Measurements from ENCODE around the gene SERINC5.
"Not testable (repeated sequence)": the region's sequence is repeated elsewhere in the genome, so short reads cannot be mapped to it uniquely, and the experiment has no call there.

Gene SERINC5

GRCh38 chr5:80168388-80169028 lies 87.3 kb downstream of the SERINC5 start:
- no peak for DNase-seq (ENCODE audit: low read depth)

GRCh38 chr5:80165452-80165851 lies 90.4 kb downstream of the SERINC5 start:
- no peak for DNase-seq (ENCODE audit: low read depth)

- DNase-seq (ENCODE audit: low read depth): no peak
These were observed 94.7 kb downstream of the SERINC5 start for GRCh38 chr5:80161165-80161564.

DNA sequence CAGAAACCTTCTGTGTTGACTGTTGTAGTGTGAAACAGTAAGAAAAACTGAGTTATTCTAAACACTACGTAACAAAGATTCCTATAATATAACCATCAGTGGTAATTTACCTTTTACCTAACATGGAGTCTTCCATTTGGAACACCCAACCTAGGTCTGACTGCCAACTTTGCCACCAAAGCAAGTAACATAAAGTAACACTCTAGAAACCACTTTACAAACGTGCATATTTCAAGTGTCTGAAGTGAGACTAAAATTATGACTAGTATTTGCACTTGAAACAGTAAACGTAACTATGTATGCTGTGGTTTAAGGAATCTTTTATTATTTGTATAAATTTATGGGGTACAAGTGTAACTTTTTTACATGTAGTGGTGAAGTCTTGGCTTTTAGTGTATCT lies 95.6 kb downstream of the SERINC5 start:
- no peak for DNase-seq (ENCODE audit: low read depth)

DNA sequence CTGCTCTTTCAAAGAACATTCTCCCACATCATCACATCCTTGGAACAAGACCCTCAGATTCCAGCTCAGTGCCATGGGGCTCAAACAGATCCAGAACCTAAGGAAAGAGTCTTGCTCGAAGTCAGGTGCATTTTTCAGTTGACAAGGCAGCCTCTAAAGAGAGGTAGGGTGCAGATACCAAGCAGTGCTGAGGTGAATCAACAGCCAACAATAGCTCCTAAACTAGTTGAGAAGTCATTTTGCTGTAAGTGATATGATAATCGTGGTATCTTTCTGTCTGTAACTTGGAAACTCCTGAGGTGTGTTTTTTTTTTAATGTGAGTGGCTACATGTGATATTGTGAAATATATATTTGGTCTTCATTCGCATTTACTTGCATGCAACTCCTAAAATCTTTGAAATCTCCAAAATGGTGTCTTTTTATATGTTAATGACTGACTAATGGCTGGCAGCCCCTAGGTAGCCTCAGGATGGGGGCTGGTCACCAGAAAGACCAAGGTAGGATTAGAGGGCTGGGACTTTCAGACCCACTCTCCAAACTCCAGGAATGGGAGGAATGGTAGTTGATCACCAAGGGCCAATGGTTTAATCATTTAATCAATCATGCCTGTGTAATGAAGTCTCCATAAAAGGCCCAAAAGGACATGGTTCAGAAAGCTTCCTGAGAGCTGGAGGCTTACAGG lies 96.6 kb downstream of the SERINC5 start:
- no peak for DNase-seq (ENCODE audit: low read depth)

GRCh38 chr5:80156156-80156555 lies 99.7 kb downstream of the SERINC5 start:
- no peak for DNase-seq (ENCODE audit: low read depth)

- DNase-seq (ENCODE audit: low read depth): no peak
These were observed 101.1 kb downstream of the SERINC5 start for GRCh38 chr5:80154749-80155148.

- not testable (repeated sequence) for DNase-seq (ENCODE audit: low read depth)
These were observed 101.6 kb downstream of the SERINC5 start for GRCh38 chr5:80154289-80154688.

- DNase-seq (ENCODE audit: low read depth): no peak
These were observed 102.2 kb downstream of the SERINC5 start for GRCh38 chr5:80153586-80154126.

- no peak for DNase-seq (ENCODE audit: low read depth)
These were observed 103.1 kb downstream of the SERINC5 start for GRCh38 chr5:80152778-80153177.

- DNase-seq (ENCODE audit: low read depth): no peak
These were observed 104.0 kb downstream of the SERINC5 start for GRCh38 chr5:80151890-80152289.

DNA sequence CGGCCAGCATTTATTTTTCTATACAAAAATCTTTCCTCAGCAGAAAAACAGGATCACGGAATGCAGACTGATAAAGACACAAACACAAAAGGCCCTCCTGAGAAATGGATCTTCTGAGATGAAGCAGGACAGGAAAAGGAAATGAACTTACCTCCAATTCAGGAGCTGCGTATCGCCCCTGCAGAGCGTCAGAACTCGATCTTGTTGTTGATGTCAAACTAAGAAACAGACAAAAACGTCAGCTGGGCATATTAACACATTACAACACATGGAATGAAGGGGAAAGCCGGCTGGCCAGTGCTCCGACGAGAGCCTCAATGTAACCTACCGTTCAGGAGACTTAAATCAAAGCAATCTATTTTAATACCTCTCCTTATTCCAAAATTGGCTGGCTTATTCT lies 105.1 kb downstream of the SERINC5 start:
- no peak for DNase-seq (ENCODE audit: low read depth)

DNA sequence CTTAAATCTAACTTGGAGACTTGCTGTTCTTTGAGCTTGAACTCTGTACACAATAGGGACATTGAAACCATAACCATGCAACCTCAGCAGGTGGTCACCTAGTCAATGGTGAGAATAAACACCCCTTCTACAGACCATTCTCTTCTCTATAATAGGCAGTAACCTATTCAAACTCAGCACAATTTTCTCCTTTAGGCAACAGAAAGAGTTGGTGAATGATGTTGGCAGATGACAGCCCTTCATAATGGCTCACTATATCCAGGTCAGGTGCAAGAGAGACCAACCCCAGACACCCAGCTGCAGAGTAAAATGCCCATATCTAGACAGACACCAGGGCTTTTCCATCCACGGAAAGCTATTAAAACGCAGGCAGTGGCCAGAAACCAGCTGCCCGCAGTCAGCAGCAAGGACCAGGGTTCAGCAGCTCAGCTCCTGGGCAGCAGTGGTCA lies 106.7 kb downstream of the SERINC5 start:
- DNase-seq (ENCODE audit: low read depth): no peak

- no peak for DNase-seq (ENCODE audit: low read depth)
These were observed 108.6 kb downstream of the SERINC5 start for GRCh38 chr5:80147119-80147815.

DNA sequence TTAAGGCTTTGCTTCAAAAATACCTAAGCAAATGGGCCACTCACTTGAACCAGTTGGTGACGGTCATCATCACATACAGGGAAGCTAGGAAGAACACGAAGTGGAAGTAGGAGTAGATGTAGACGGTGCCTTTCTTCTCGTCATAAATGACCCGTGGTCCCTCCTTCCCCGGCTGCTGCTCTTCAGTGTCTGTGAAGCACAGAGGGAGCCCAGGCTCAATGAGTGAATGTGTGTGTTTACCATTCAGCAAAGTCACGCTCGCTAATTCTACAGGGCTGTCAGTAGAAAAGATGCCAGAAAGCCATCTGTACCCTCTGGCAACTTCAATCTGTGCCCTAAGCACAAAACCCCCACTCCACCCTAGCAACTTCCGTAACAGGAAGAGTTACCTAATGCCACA lies 109.8 kb downstream of the SERINC5 start:
- DNase-seq (ENCODE audit: low read depth): no peak

DNA sequence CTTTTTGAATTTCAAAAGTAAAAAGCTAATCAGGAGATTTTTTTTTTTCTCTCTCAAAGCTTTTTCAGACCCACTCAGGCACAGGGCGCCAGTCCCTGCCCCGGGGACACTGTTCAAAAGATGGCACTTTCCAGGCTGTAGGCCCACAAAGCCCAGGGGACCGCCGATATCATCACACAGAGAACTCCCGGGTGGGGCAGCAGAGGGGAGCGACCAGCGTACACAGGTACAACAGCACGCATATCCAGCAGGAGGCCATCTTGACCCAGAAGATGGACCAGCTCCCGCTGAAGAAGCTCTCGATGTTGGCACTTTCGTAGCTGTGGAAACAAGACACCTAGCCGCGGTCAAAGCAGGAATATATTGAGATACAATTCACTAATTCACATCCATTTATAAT lies 112.4 kb downstream of the SERINC5 start:
- DNase-seq (ENCODE audit: low read depth): no peak

- DNase-seq (ENCODE audit: low read depth): no peak
These were observed 112.9 kb downstream of the SERINC5 start for GRCh38 chr5:80142996-80143395.

DNA sequence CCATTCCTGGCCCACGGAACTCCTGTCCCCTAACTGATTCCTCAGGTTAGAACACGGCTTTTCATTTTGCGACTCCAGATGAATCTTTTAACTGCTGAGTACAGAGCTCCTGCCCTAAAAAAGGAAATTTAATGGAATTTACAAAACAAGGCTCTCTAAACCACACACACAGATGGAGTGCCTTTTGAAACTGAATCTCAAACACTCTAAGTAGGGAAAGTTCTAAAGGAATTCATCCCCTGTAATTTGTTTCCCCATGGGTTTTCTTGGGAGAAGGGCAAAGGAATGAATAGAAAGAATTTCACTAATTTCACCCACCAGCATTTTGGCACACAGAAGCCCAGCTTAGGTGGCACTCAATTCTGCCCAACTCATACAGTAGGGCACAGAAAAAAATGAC lies 114.2 kb downstream of the SERINC5 start:
- DNase-seq (ENCODE audit: low read depth): no peak

DNA sequence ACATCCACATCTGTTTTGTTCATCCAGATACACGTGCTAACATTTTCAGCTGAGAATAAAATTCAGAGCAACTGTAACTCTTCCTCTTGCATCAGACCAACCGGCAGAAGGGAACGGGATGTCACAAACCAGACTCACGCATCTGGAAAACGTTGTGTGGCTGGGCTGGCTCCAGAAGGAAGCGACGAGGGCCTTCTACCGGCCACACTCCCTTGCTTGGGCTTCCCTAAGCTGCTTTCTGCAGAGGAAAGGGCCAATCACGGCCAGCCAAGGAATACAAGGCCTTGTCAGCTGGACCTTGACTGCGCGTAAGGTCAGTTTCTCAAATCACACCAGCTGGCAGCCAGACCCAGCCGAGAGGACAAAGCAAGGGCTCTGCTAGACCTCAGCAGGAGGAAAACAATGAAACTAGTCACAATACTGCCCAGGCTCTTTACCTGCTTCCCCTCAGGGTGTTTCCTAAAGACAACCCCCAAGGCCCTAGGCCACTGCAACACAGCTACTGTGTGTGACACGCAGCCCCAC lies 114.6 kb downstream of the SERINC5 start:
- DNase-seq (ENCODE audit: low read depth): no peak

DNA sequence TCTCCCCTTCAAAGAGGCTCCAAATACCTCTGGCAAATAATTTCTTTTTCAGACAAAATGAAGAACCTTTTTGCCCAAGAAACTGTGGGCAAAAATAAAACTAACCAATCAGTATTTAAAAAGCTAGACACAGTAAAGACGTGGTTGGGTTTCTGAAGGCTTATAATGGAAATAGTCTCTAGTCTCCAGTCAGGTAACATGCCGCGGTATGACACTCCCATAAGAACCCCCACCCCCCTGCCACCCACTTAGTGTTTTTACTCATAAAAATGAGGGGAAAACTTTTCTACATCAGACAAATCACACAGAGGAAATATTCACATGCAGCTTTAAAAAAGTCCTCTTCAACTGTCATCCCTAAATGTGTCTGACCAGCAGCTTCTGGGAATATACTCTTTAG lies 115.4 kb downstream of the SERINC5 start:
- no peak for DNase-seq (ENCODE audit: low read depth)

DNA sequence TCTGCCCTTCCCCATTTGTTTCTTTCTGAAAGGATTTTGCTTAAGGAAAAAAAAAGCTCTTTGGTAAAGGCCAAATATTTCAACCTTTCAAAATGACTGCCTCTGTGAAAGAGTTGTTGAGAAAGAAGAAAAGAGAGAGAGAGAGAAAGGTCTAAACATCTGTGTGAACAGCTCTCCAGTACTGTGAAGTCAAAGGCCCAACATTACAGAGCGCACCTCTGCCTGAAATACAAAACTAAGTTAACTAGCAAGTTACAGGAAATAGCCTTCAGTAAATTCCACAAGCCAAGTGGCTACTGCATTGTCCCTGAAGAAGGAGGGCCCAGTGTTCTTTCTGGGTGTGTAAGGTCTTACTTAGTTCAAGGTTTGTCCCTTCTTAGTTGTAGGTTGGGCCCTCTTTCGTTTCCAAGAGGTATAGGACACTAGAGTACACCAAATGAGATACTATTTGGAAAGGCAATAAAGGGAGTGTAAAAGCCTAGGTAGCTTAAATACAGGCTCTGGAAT lies 116.3 kb downstream of the SERINC5 start:
- DNase-seq (ENCODE audit: low read depth): no peak

GRCh38 chr5:80138486-80138885 lies 117.4 kb downstream of the SERINC5 start:
- no peak for DNase-seq (ENCODE audit: low read depth)

- DNase-seq (ENCODE audit: low read depth): not testable (repeated sequence)
These were observed 119.0 kb downstream of the SERINC5 start for GRCh38 chr5:80136798-80137197.

Measured in ELR (cell line).